Measurements from ENCODE around the gene ATP2A3.

The ATP2A3 gene

GRCh38 chr17:3972931-3973330, 8.7 kb upstream of the ATP2A3 start:
- DNase-seq = no peak

- peak in 1 of 4 experiments; percentile 42 for DNase-seq
Measured at GRCh38 chr17:3972281-3972731, 8.1 kb upstream of the ATP2A3 start.

GRCh38 chr17:3970668-3971067, 6.4 kb upstream of the ATP2A3 start:
- no peak for DNase-seq

DNA sequence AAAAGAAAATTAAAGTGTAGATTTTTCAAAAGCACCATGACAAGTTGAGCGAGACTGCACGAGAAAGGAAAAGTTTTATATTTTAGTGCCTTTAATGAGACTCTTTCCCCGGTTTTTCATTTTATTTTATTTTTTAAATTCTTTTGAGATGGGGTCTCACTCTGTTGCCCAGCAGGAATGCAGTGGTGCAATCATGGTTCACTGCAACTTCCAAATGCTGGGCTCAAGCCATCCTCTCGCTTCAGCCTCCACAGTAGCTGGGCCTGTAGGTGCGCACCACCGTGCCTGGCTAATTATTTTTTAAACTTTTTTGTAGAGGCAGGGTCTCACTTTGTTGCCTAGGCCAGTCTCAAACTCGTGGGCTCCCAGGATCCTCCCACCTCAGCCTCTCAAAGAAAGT, 5.7 kb upstream of the ATP2A3 start:
- no peak for DNase-seq

- no peak for DNase-seq
Measured at GRCh38 chr17:3968886-3969524, 4.8 kb upstream of the ATP2A3 start.

- no peak for DNase-seq
Measured at GRCh38 chr17:3968015-3968414, 3.8 kb upstream of the ATP2A3 start.

DNA sequence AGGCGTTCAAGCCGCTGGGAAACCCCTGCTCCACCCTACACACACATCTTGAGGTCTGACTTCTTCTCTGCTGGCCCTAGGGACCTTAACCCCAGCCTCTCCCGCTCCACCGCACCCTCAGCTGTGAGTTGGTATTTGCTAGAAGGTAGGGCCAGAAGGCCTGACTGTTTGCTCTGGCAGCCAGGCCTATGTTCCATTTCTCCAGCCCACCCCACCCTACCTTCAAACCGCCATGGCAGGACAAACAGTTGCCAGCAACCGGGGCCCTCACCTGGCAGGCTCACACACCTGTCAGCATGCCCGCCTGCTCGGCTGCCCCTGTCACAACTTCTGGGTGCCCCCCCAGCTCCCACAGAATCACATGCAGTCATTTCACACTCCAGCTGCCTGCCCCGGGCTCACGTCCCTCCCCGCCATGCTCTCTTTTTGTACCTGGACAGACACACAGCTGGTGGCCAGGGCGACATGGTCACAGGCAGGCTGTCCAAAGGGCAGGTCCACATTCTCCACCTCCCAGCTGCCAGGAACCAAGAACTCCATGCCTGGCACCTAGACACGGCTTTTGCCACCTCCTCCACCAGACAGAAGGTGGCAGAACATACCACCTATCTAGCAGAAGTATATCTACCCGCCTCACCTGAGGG, 2.6 kb upstream of the ATP2A3 start:
- no peak for DNase-seq

GRCh38 chr17:3965118-3965800, 1.0 kb upstream of the ATP2A3 start:
- peak; percentile 77 to 90 (median 84) for DNase-seq

DNA sequence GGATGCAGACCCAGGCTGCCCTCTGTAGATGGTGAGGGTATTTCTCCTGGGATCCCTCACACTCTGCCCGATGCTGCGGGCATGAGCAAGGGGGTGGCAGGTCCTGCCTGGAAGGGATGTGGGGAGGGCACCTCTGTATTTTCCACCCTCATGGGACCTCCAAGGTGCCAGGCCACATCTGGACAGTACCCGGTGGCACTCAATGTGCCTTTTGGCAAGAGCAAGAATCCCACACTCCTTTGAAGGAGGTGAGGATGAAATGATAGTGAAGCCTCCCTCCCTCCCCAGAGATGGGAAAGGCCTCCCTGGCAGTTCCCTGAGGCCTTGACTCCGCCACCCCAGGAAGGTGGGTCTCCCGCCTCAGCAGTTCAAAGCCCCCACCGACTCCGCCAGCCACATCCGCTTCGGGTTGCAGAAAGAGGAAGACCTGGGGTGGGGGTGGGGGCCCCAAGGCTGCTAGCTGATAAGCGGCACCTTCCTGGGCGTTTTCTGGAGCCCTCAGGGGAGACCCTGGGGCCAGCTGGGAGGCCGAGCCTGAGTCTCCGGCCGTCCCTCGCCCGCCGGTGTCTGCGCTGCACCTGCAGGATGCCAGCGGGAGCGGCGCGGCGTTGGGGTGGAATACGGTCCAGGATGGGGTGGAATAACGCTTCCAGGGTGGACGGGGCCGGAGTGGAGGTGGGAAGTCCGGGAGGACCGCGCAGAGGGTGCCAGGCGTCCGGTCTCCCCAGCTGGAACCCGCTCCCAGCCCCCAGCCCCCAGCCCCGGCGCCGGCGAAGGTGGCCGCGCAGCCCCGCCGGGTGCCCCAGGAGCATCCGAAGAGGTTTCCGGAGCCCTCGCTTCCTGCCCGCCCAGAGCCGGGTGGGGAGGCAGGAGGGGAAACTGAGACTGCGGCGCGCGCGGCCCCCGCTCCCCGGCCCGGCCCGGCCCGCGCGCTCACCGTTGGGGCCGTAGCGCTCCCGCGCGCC, 718 bp downstream of the ATP2A3 start:
- peak; percentile 20 to 63 (median 41) for DNase-seq

DNA sequence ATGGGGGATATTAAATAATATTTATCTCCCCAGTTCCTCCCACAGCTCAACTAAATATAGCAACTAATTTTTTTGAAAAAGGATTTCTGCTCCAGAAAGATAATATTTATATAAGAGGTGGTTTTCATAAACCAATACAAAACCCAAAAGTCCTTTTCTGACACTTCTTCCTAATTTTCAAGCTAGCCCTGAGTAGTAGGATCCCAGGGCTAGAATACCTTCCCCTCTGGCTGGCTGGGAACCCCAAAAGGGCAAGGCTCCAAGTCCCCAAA, 1.3 kb downstream of the ATP2A3 start:
- DNase-seq = no peak

GRCh38 chr17:3962217-3962964, 1.8 kb downstream of the ATP2A3 start:
- no peak for DNase-seq

DNA sequence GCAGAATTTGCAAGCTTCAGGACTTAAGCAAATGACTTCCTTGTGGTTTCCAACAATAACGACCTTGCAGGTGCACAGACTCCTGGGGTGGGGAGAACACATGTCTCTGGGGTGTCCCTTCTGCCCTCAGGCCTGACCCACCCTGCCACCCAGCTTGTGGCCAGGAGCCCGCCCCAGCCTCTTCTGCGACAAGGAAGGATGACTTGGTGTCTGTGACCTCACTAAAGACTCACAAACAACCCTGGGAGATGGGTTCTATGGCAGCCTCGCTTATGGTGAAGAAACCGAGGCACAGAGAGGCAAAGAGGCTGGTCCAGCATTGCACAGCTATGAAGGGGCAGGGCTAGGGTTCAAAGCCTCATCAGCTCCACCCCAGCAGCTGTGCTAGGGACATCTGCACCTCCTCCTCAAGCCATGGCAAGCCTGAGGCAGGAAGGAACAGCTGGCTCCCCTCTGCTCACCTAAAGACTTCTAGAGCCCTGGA, 2.6 kb downstream of the ATP2A3 start:
- DNase-seq = peak; percentile 37 to 59 (median 52)

DNA sequence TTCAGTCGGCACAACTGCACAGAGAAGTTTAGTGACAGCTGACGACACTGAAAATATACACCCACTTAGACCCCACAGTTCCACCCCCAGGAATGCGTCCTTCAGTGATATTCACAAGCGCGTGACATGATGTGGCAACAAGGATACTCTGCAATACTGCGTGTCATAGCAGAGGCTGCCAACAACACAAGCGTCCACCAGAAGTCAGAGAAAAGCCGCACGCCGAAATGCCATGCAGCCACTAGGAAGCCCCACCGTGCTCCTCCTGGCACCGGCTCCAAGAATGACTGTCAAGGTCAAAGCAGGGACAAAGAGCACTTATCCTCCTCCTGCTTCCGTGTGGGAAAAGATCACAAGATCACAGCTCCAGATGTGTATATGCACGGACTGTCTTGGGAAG, 3.5 kb downstream of the ATP2A3 start:
- peak; percentile 92 to 97 (median 94) for DNase-seq

- DNase-seq = no peak
Measured at GRCh38 chr17:3959921-3960601, 4.2 kb downstream of the ATP2A3 start.

DNA sequence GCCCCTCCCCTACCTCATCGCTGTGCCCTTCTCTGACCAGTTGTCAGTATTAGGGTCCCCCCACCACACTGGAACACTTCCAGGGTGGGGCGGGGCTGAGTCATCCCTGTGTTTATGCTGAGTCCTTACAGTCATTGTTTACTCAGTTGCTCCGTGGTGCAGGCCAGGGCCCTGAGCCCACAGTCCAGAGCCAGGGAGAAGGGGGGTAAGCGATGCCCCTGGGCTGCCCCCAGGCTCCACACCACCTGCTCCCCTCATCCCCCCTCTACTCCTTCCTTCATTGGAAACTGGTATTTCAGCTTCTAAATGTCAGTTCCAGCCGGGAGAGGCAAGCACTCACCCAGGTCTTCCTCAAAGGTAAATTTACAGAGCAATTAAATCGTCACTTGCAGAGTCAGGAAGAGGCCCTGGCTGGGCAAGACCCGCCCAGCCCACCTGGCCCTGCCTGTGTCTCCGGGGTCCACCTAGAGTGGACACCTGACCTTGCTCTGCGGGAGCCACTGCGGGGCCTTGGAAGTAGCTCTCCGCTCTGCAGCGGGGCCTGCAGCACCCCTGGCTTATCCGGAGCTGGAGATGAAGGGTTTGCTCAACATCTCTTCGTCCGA, 4.8 kb downstream of the ATP2A3 start:
- DNase-seq = no peak

DNA sequence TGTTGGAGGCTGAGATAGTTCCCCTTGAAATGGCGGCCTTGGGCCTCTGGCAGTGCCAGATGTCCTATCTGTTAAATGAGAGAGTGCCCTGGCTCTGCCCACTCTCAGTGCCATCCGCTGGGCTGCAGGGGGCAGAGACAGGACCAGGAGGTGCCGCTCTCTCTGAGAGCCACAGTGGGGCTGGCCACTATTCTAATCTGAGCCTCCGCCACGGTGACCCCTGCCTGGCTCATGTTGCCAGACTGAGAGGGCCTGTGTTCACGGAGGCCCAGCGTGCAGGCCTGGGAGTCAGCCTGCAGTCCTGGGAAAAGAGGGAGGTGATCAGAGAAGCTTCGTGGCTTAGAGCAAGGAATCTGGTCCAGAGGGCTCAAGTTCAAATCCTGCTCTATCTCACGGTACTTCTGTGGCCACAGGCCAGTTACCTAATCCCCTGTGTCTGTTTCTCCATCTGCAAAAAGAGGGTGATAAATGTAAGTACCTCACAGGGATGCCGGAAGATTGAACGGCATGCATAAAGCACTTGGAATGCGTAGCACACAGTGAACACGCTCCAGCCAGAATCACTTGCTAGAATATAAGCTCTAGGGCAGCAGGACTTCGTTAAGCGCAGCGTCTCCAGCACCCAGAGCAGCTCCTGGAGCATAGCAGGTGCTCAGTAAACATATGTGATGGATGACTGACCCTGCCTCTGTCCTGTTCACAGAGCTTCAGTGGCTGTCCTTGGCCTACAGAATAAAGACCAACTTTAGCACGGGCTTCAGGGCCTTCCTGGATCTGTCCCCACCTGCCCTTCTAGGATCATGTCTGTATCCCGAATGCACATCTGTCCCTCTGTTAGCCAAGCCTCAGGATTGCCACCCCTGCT, 6.3 kb downstream of the ATP2A3 start:
- no peak for DNase-seq

DNA sequence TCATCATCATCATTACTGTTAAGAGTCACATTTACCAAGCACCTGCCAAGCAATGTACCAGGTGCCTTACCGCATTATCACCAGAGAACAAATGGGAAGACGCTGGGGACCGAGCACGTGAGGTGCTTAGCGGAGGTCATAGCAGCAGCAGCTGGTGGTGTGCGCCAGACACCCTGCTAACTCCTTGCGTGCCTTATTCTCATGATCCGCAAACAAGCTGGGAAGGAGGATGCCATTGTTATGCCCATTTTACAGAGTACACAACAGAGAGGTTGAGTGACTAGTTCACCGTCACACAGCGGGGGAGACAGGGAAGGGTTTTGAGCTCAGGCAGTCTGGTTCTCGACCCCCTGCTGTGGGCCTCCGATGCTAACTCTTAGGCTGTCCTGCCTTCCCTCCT, 7.3 kb downstream of the ATP2A3 start:
- no peak for DNase-seq

DNA sequence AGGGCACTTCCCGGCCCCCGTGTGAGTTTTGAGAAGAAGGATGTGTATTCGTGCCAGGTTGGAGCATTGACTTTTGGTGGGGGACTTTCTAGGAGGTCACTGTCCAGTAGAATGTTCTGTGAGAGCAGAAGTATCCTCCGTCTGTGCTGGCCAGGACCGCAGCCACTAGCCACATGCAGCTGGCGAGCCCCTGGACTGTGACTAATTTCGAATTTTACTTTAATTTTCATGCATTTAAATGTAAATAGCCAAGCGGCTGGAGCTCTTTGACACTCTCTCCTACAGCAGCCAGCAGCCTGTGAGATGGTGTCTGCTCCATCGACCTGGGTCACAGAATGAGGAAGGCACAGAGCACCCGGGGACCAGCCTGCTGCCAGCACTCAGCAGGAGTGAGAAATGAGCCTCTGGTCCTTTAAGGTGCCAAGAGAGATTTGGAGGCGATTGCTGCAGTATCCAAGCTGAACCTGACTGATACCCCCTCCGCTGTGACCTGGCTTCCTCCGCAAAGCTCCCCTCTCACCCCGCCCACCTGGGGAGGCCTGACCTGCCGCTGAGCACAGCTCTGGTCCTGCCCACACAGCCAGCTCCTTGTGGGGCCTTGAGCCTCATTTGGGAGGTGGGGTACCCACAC, 7.8 kb downstream of the ATP2A3 start:
- DNase-seq = peak in 1 of 4 experiments; percentile 39

DNA sequence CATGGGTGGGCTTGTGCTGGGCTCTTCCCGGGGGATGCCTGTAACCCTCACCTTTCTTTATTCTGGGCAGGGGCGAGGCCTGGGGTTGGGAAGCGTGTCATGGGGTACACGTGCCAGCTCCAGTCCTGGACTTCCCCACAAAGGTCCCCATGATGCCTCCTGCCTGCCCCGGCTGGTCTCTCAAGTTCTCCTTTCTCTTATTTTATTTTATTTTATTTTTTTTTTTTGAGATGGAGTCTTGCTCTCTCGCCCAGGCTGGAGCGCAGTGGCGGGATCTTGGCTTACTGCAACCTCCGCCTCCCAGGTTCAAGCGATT, 8.6 kb downstream of the ATP2A3 start:
- DNase-seq = peak; percentile 22 to 75 (median 60)

Measured in suppressor macrophage (primary cell).